Ishikawa (cell line): ENCODE data around the gene AMFR.

Experiments
- CEBPB ChIP-seq: IDR thresholded peaks from 2 replicates; pipeline ENCODE4 v1.6.1; 2012
- CREB1 ChIP-seq: IDR thresholded peaks from 2 replicates; pipeline ENCODE4 v1.6.1; 2012; ENCODE audit warnings: low read depth
- EGR1 ChIP-seq: IDR thresholded peaks from 2 replicates; pipeline ENCODE4 v1.6.1; 2012
- EP300 ChIP-seq: IDR thresholded peaks from 2 replicates; pipeline ENCODE4 v1.6.1; 2012; ENCODE audit warnings: borderline replicate concordance
- FOXM1 ChIP-seq: IDR thresholded peaks from 2 replicates; pipeline ENCODE4 v1.6.1; 2012; ENCODE audit warnings: low read depth, borderline replicate concordance
- MAX ChIP-seq: IDR thresholded peaks from 2 replicates; pipeline ENCODE4 v1.6.1; 2012
- NFIC ChIP-seq: IDR thresholded peaks from 2 replicates; pipeline ENCODE4 v1.6.1; 2012
- RAD21 ChIP-seq: IDR thresholded peaks from 2 replicates; pipeline ENCODE4 v1.6.1; 2012; ENCODE audit warnings: low read depth
- REST ChIP-seq: IDR thresholded peaks from 2 replicates; pipeline ENCODE4 v1.6.1; 2012; ENCODE audit warnings: low read depth, mild to moderate bottlenecking
- TAF1 ChIP-seq: IDR thresholded peaks from 2 replicates; pipeline ENCODE4 v1.6.1; 2012; ENCODE audit warnings: low read depth, mild to moderate bottlenecking
- TCF12 ChIP-seq: IDR thresholded peaks from 2 replicates; pipeline ENCODE4 v1.6.1; 2012; ENCODE audit warnings: low read depth
- TEAD4 ChIP-seq: IDR thresholded peaks from 2 replicates; pipeline ENCODE4 v1.6.1; 2012
- USF1 ChIP-seq: IDR thresholded peaks from 2 replicates; pipeline ENCODE4 v1.6.1; 2012
- YY1 ChIP-seq: IDR thresholded peaks from 2 replicates; pipeline ENCODE4 v1.6.1; 2012; ENCODE audit warnings: low read depth
- ZBTB7A ChIP-seq: IDR thresholded peaks from 2 replicates; pipeline ENCODE4 v1.6.1; 2012; ENCODE audit warnings: low read depth

Gene AMFR

GRCh38 chr16:56353054-56353921 lies 72.1 kb downstream of the AMFR start:
- TF ChIP-seq YY1: no peak
- no peak for TF ChIP-seq TAF1
- TF ChIP-seq MAX: peak; percentile 78
- TF ChIP-seq ZBTB7A: 0 out of 2 replicates have a peak, but pooled peaks have one; percentile 21
- TF ChIP-seq EGR1: no peak
- peak; percentile 23 for TF ChIP-seq TCF12
- 0 out of 2 replicates have a peak, but pooled peaks have one; percentile 24 for TF ChIP-seq NFIC
- no peak for TF ChIP-seq FOXM1
- TF ChIP-seq CEBPB: no peak
- peak; percentile 39 for TF ChIP-seq TEAD4
- no peak for TF ChIP-seq REST
- TF ChIP-seq EP300: no peak; the same call in 1 of the 2 replicates

- TF ChIP-seq FOXM1 (peak; percentile 69; the same call in 1 of the 2 replicates), NFIC (peak; percentile 84), RAD21 (peak; percentile 25; the same call in 1 of the 2 replicates), REST (no peak), TEAD4 (peak; percentile 44; the same call in 1 of the 2 replicates), CREB1 (no peak), ZBTB7A (peak; percentile 76), TAF1 (no peak), YY1 (0 out of 2 replicates have a peak, but pooled peaks have one; percentile 23), USF1 (no peak), TCF12 (peak; percentile 74), CEBPB (no peak), EGR1 (no peak), EP300 (peak; percentile 79), MAX (peak; percentile 62; the same call in 1 of the 2 replicates)
Observed at GRCh38 chr16:56352351-56353053, 72.8 kb downstream of the AMFR start.

- TF ChIP-seq USF1: no peak
- TF ChIP-seq TAF1: no peak
- no peak for TF ChIP-seq TEAD4
- no peak for TF ChIP-seq CEBPB
- TF ChIP-seq YY1: no peak
- no peak for TF ChIP-seq FOXM1
- no peak for TF ChIP-seq CREB1
- TF ChIP-seq ZBTB7A: no peak
- TF ChIP-seq NFIC: no peak
- no peak for TF ChIP-seq REST
- TF ChIP-seq MAX: no peak
- TF ChIP-seq EP300: no peak
- no peak for TF ChIP-seq EGR1
- no peak for TF ChIP-seq RAD21
- TF ChIP-seq TCF12: no peak
Observed at GRCh38 chr16:56351481-56351880, 73.9 kb downstream of the AMFR start.
